ENCODE measurements around the gene ALDH1B1. TPM values are rescaled to one million over a fixed set of nuclear protein-coding genes. Genes with fewer than 3 reads are reported as not detected.

The ALDH1B1 gene
- total and polyA plus RNA-seq, 2 of the 13 experiments (the other 11 are each of a cell fraction or from before 2014, with no cell fraction given), result 45.1 to 125 TPM

GRCh38 chr9:38443181-38443580 lies 50.7 kb downstream of the ALDH1B1 start (continued):
- TF ChIP-seq ZNF558 (CRISPR knock-in tag; IDR thresholded peaks at IDR 0.05; ENCODE audit: borderline replicate concordance) (no peak), ZNF142 (CRISPR knock-in tag; IDR thresholded peaks at IDR 0.05) (no peak), KDM2A (CRISPR knock-in tag; IDR thresholded peaks at IDR 0.05; ENCODE audit: borderline replicate concordance, low read depth) (no peak), FLYWCH1 (CRISPR knock-in tag; IDR thresholded peaks at IDR 0.05) (no peak), HES4 (CRISPR knock-in tag; IDR thresholded peaks at IDR 0.05; ENCODE audit: borderline replicate concordance) (no peak), ZBTB37 (CRISPR knock-in tag; IDR thresholded peaks at IDR 0.05) (no peak), SYNCRIP (IDR thresholded peaks at IDR 0.05; ENCODE audit: insufficient read depth, low read depth, low read length) (no peak), ZNF775 (CRISPR knock-in tag; IDR thresholded peaks at IDR 0.05; ENCODE audit: borderline replicate concordance) (no peak), AFF4 (CRISPR knock-in tag; IDR thresholded peaks at IDR 0.05) (no peak), GATAD2A (CRISPR knock-in tag; IDR thresholded peaks at IDR 0.05) (peak; percentile 88), SRY (CRISPR knock-in tag; IDR thresholded peaks at IDR 0.05) (no peak), PHF5A (CRISPR knock-in tag; IDR thresholded peaks at IDR 0.05; ENCODE audit: low read depth, unreplicated experiment) (no peak)

Data from HepG2 (cell line).